Adrenal gland (tissue), 12 donors: ENCODE measurements around the gene MED26. TPM values are rescaled to one million over a fixed set of nuclear protein-coding genes. Genes with fewer than 3 reads are reported as not detected.
"Not testable (repeated sequence)": the region's sequence is repeated elsewhere in the genome, so short reads cannot be mapped to it uniquely, and the experiment has no call there.

Experiments used
- DNase-seq, 7 donors: peaks; one replicate each; pipeline ENCODE4 v3.0.0-alpha.2; 2019 to 2020
- H3K27ac ChIP-seq, 5 donors: fragments of 200-600 bp; sonication (generic) in 4 of 5; 1 replicate in 3 of 5; 2 replicates in 2 of 5; pipeline versions ENCODE4 v1.5.1 to v1.8.0; 2016 to 2020; ENCODE audit warnings: mild to moderate bottlenecking in 1 of 5
- H3K27me3 ChIP-seq: fragments of 200-600 bp; 2 replicates; pipeline ENCODE4 v1.8.0; 2021
- H3K36me3 ChIP-seq, 2 donors: fragments of 200-600 bp; replicated peaks in 1 of 2; 1 replicate in 1 of 2; 2 replicates in 1 of 2; pipeline versions ENCODE4 v1.5.1 to v1.8.0; 2018 to 2022
- H3K4me1 ChIP-seq, 2 donors: fragments of 200-600 bp; replicated peaks in 1 of 2; 1 replicate in 1 of 2; 2 replicates in 1 of 2; pipeline versions ENCODE4 v1.5.1 to v1.8.0; 2018 to 2021
- H3K4me3 ChIP-seq, 4 donors: fragments of 200-600 bp; sonication (generic) in 3 of 4; one replicate each; pipeline ENCODE4 v1.5.1; 2016 to 2018
- H3K9me3 ChIP-seq, 3 donors: fragments of 200-600 bp; sonication (generic) in 1 of 3; replicated peaks in 1 of 3; 1 replicate in 2 of 3; 2 replicates in 1 of 3; pipeline versions ENCODE4 v1.5.1 to v1.8.0; 2016 to 2021
- CTCF ChIP-seq, 6 experiments: fragments of 450-650 bp in 4 of 6; fragments of 200-600 bp in 2 of 6; sonication (generic) in 1 of 6; IDR thresholded peaks; 1 replicate in 5 of 6; 2 replicates in 1 of 6; pipeline versions ENCODE4 v1.5.1 to v1.8.0; 2016 to 2021; ENCODE audit warnings: antibody characterized with exemption in 6 of 6, mild to moderate bottlenecking in 2 of 6, moderate library complexity in 1 of 6
- POLR2A ChIP-seq, 2 donors: fragments of 450-650 bp; IDR thresholded peaks; one replicate each; pipeline ENCODE4 v1.6.1; 2017; ENCODE audit warnings: antibody characterized with exemption in 2 of 2, mild to moderate bottlenecking in 2 of 2, moderate library complexity in 1 of 2
- WGBS, 4 donors: extraction: QIAGEN DNeasy Blood & Tissue Kit in 2 of 4; methylation state at CpG; one replicate each; pipeline versions ENCODE4 v1.1.5 to v1.1.7; 2013 to 2017; 5-methylcytosine and 5-hydroxymethylcytosine counted together
- intact Hi-C, 2 donors: fragments of 100-400 bp; cut with DNase I; formaldehyde crosslinking; loops; one replicate each; pipeline versions ENCODE4 v1.14.1 to v1.15.0; 2022 to 2023
- polyA plus RNA-seq, 3 donors: library from polyadenylated mRNA; stranded (reverse); fragments of 200-250 nt in 2 of 3; fragments of 350-450 nt in 1 of 3; fragmentation: Illumina TruSeq in 1 of 3; extraction: RNeasy Lipid Tissue Mini Kit (QIAGEN cat#74804) in 1 of 3; gene quantifications; one replicate each; pipeline ENCODE4 v1.2.3, GENCODE V29; 2013 to 2014
- total RNA-seq, 9 donors: library from RNA; depleted of rRNA in 4 of 9; stranded (reverse); fragments of >200 nt in 4 of 9; fragments of 120-200 nt in 1 of 9; fragmentation: NEBNext Ultra II Directional in 1 of 9; extraction: Animal tissue kit (Norgen Biotek cat#: 25700) in 1 of 9; gene quantifications; one replicate each; pipeline versions ENCODE4 v1.1.0 to v1.2.4, GENCODE V29; 2013 to 2023
- donor health status: healthy with polysubstance abuse.
- donor health status: Bipolar disorder and iron deficiency.
- donor health status: DM: yes; HTN: yes; CAD: no.
- donor health status: DM: no; HTN: no; CAD: no.
- donor health status: DM: no; HTN: no; CAD: no.
- donor health status: DM: yes; HTN: yes; CAD: no.

The MED26 gene
- total and polyA plus RNA-seq, 12 donors, result 4.6 to 17.3 (median 9.0) TPM

DNA sequence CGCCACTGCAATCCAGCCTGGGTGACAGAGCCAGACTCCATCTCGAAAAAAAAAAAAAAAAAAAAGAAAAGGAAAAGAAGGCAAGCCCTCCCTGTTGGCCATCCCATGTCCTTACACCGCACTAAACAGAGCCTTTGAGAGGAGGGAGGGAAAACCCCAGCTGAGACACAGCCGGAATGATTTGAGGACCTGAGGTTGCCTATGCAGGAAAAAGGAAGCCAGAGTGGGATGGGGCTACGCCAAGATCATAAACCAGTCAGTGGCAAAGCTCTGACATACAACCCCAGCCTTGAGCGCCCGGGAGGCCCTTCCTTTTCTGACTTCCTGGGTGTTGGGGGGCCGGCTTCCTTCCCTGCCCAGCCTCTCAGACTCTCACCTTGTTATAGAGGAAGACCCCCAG lies 73.2 kb downstream of the MED26 start:
- DNase-seq, result no peak
- TF ChIP-seq CTCF (IDR thresholded peaks at IDR 0.05) (no peak), POLR2A (IDR thresholded peaks at IDR 0.05) (no peak)
- H3K4me1 ChIP-seq, result no peaks in the 10 kb centered on the region
- no peaks in the 10 kb centered on the region for H3K9me3 ChIP-seq
- H3K4me3 ChIP-seq, result no peak overlapping the region
- H3K36me3 ChIP-seq, result peaks cover 0 to 61% of the 10 kb centered on the region in 2 donors
- intact Hi-C loops, result no loop called here
- WGBS, 4 donors, result 78 to 87% (median 81%) methylated on average over 8 of the region's 8 CpGs
- H3K27ac ChIP-seq, result no peak overlapping the region
- H3K27me3 ChIP-seq, result no peaks in the 10 kb centered on the region

DNA sequence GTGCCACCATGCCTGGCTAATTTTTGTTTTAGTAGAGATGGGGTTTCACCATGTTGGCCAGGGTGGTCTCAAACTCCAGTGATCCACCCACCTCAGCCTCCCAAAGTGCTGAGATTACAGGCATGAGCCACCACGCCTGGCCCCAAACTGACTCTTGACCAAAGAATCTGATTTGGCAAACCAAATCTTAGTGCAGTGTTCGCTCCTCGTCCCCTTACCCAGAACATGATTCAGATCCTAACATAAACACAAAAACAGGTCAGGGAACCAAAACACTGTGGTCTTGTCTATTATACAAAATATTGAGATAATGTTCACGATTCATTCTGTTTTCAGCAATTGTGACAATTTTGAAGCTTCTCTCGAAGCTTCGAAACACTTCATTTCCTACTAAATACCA lies 76.1 kb downstream of the MED26 start:
- H3K27ac ChIP-seq, intact Hi-C loops, H3K27me3 ChIP-seq, H3K4me1 ChIP-seq, DNase-seq, H3K9me3 ChIP-seq, H3K4me3 ChIP-seq: not testable (repeated sequence)
- peaks cover 0 to 53% of the 10 kb centered on the region in 2 donors for H3K36me3 ChIP-seq
- WGBS, 4 donors, result 95 to 97% (median 96%) methylated on average over 6 of the region's 6 CpGs

GRCh38 chr19:16548956-16549355 lies 79.0 kb downstream of the MED26 start:
- intact Hi-C loops, result no loop called here
- no peaks in the 10 kb centered on the region for H3K9me3 ChIP-seq
- no peaks in the 10 kb centered on the region for H3K27me3 ChIP-seq
- H3K4me3 ChIP-seq, result no peak overlapping the region
- DNase-seq, result no peak
- peaks cover 0 to 34% of the 10 kb centered on the region in 2 donors for H3K36me3 ChIP-seq
- no peak overlapping the region for H3K27ac ChIP-seq
- H3K4me1 ChIP-seq, result peaks cover 0 to 4% of the 10 kb centered on the region in 2 donors
- TF ChIP-seq POLR2A (IDR thresholded peaks at IDR 0.05), result no peak
- TF ChIP-seq CTCF (IDR thresholded peaks at IDR 0.05), result no peak
- WGBS, 4 donors, result 93 to 98% (median 95%) methylated on average over 4 of the region's 4 CpGs

DNA sequence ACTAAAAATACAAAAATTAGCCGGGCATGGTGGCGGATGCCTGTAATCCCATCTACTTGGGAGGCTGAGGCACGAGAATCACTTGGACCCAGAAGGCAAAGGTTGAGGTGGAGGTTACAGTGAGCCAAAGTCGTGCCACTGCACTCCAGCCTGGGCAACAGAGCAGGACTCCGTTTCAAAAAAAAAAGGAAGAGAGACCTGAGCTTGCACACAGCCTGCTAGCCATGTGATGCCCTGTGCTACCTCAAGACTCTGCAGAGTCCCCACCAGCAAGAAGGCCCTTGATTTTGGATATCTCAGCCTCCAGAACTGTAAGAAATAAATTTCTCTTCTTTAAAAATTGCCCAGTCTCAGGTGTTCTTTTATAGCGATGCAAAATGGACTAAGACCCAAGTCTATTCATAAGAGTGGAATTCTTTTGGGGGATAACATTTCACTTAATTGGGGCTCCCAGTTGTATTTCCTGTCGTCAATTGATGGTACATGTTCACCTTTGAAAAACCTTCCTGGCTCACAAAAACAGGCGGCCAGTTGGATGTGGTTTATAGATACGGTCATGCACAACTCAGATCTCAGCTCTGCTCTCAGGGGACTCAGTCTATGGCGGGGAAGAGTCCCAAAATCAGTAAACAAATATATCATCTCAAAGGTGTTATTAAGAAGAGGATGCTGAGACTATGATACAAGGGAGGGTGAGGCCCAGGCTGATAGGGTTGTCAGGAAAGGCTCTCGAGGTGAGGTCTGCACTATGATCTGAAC lies 83.4 kb downstream of the MED26 start:
- peaks cover 12 to 36% of the 10 kb centered on the region in 2 donors for H3K4me1 ChIP-seq
- intact Hi-C loops, result no loop called here
- TF ChIP-seq CTCF (IDR thresholded peaks at IDR 0.05), result no peak
- no peak for TF ChIP-seq POLR2A (IDR thresholded peaks at IDR 0.05)

DNA sequence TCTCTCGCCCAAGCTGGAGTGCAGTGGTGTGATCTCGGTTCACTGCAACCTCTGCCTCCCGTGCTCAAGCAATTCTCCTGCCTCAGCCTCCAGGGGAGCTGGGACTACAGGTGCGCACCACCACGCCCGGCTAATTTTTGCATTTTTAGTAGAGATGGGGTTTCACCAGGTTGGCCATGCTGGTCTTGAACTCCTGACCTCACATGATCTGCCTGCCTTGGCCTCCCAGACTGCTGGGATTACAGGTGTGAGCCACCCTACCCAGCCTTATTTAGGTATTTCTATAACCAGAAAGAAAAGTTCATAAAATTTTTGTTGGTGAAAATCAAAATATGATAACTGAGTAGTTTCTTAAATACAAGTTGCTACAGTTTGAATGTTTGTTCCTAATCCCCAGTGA lies 84.3 kb downstream of the MED26 start:
- H3K27ac ChIP-seq, H3K27me3 ChIP-seq, H3K9me3 ChIP-seq, intact Hi-C loops, DNase-seq, H3K4me3 ChIP-seq: not testable (repeated sequence)
- peaks cover 12 to 38% of the 10 kb centered on the region in 2 donors for H3K4me1 ChIP-seq
- 85 to 89% (median 87%) methylated on average over 6 of the region's 6 CpGs for WGBS, 4 donors
- H3K36me3 ChIP-seq, result peaks cover 0 to 12% of the 10 kb centered on the region in 2 donors

More for the DNA sequence above, 83.4 kb downstream of the MED26 start:
- peaks cover 0 to 9% of the 10 kb centered on the region in 2 donors for H3K36me3 ChIP-seq
- no peaks in the 10 kb centered on the region for H3K9me3 ChIP-seq
- H3K27ac ChIP-seq, result no peak overlapping the region
- no peaks in the 10 kb centered on the region for H3K27me3 ChIP-seq
- H3K4me3 ChIP-seq, result no peak overlapping the region
- no peak for DNase-seq
- WGBS, 4 donors, result 86 to 93% (median 88%) methylated on average over 10 to 11 of the region's 11 CpGs
